GM10266 (cell line): Measurements from ENCODE around the gene ACTN2.

Experiments
- DNase-seq: peaks from one replicate; pipeline ENCODE4 v3.0.0; 2012; ENCODE audit errors: extremely low spot score
- TF ChIP-seq, protein P1 (sequence below): IDR thresholded peaks from 2 replicates; pipeline ENCODE4 v1.5.1; 2012; ENCODE audit warnings: mild to moderate bottlenecking, low read depth; ENCODE audit not compliant: control insufficient read depth, insufficient read depth; ENCODE audit errors: missing control alignments

ACTN2 gene

GRCh38 chr1:236724049-236724448 is 37.8 kb downstream of the ACTN2 start:
- no peak for DNase-seq
- TF ChIP-seq, protein P1, sequence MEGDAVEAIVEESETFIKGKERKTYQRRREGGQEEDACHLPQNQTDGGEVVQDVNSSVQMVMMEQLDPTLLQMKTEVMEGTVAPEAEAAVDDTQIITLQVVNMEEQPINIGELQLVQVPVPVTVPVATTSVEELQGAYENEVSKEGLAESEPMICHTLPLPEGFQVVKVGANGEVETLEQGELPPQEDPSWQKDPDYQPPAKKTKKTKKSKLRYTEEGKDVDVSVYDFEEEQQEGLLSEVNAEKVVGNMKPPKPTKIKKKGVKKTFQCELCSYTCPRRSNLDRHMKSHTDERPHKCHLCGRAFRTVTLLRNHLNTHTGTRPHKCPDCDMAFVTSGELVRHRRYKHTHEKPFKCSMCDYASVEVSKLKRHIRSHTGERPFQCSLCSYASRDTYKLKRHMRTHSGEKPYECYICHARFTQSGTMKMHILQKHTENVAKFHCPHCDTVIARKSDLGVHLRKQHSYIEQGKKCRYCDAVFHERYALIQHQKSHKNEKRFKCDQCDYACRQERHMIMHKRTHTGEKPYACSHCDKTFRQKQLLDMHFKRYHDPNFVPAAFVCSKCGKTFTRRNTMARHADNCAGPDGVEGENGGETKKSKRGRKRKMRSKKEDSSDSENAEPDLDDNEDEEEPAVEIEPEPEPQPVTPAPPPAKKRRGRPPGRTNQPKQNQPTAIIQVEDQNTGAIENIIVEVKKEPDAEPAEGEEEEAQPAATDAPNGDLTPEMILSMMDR: no peak

DNA sequence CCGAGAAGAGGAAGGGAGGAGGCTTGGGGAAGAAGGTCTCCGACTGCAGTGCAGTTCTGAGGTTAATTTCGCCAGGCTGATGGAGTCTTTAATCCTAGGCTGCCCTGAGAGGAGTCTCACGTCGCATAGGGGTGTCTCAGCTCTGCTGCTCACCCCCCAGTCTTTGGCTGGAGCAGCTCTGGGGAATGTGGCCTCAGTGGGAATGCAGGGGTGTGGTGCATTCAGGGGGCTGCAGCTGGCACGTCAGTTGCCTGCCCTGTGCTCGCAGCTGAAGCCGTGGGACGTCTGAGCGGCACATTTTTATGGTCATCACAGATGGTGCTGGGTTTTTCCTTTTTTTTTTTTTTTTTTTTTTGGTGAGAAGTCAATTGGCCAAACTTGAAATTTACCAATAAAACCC is 38.2 kb downstream of the ACTN2 start:
- TF ChIP-seq, protein P1: no peak
- no peak for DNase-seq

GRCh38 chr1:236725668-236726067 is 39.4 kb downstream of the ACTN2 start:
- DNase-seq: no peak
- TF ChIP-seq, protein P1: no peak

DNA sequence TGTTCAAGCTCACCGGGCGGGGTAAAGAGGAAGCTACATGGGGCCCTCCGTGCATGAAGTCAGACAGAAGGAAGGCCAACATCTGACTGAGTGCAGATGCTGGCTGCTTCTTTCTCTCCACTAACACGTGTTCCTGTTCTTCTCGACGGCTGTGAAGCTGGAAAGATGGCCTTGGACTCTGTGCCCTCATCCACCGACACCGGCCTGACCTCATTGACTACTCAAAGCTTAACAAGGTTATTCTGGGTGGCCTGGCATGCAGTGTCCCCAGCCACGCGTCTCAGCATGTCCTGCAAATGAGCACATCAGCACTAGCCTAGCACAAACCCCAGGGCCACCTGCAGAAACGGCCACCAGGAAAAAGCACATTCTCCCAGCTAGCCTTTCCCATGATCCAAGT is 41.2 kb downstream of the ACTN2 start:
- DNase-seq: no peak
- TF ChIP-seq, protein P1: no peak

GRCh38 chr1:236728752-236729151 is 42.5 kb downstream of the ACTN2 start:
- TF ChIP-seq, protein P1: no peak
- no peak for DNase-seq

GRCh38 chr1:236733653-236734052 is 47.4 kb downstream of the ACTN2 start:
- TF ChIP-seq, protein P1: no peak
- no peak for DNase-seq

GRCh38 chr1:236734141-236734765 is 48.0 kb downstream of the ACTN2 start:
- no peak for DNase-seq
- TF ChIP-seq, protein P1: no peak
